CD14-positive monocyte (primary cell): Measurements from ENCODE around the gene DGKQ. TPM values are rescaled to one million over a fixed set of nuclear protein-coding genes. Genes with fewer than 3 reads are reported as not detected.
A peak's percentile ranks its signal among the peaks of the same experiment; 100 is the strongest.

Experiments used
- DNase-seq, 3 donors: peaks; one replicate each; pipeline ENCODE4 v3.0.0-alpha.2; 2011 to 2022
- H2AFZ ChIP-seq: 2 replicates; pipeline ENCODE4 v1.6.0; 2012; ENCODE audit warnings: mild to moderate bottlenecking, low read depth, low read length, inconsistent platforms; ENCODE audit not compliant: insufficient read depth, poor library complexity, severe bottlenecking
- H3K27ac ChIP-seq, 2 donors: 1 replicate in 1 of 2; 2 replicates in 1 of 2; pipeline ENCODE4 v1.5.1; 2012 to 2013; ENCODE audit warnings: low read length in 2 of 2, control low read depth in 1 of 2, inconsistent platforms in 1 of 2, low read depth in 1 of 2, mild to moderate bottlenecking in 1 of 2
- H3K27me3 ChIP-seq, 2 donors: one replicate each; pipeline versions ENCODE4 v1.6.0 to v1.6.1; 2011 to 2013; ENCODE audit warnings: low read length in 2 of 2; ENCODE audit not compliant: control insufficient read depth in 2 of 2, insufficient read depth in 2 of 2
- H3K36me3 ChIP-seq, 2 donors: replicated peaks in 1 of 2; 1 replicate in 1 of 2; 2 replicates in 1 of 2; pipeline versions ENCODE4 v1.5.1 to v1.6.1; 2012 to 2013; ENCODE audit warnings: low read length in 2 of 2, control low read depth in 1 of 2, inconsistent platforms in 1 of 2, mild to moderate bottlenecking in 1 of 2; ENCODE audit not compliant: insufficient read depth in 2 of 2, control insufficient read depth in 1 of 2
- H3K4me1 ChIP-seq, 2 donors: 1 replicate in 1 of 2; 2 replicates in 1 of 2; pipeline versions ENCODE4 v1.5.1 to v1.6.1; 2012 to 2013; ENCODE audit warnings: low read length in 2 of 2, control low read depth in 1 of 2, inconsistent platforms in 1 of 2, mild to moderate bottlenecking in 1 of 2, moderate library complexity in 1 of 2; ENCODE audit not compliant: insufficient read depth in 2 of 2, control insufficient read depth in 1 of 2
- H3K4me2 ChIP-seq: replicated peaks from 2 replicates; pipeline ENCODE3; 2012; ENCODE audit warnings: low read length, moderate library complexity, mild to moderate bottlenecking; ENCODE audit not compliant: poor library complexity, severe bottlenecking; ENCODE audit errors: extremely low read depth
- H3K4me3 ChIP-seq, 3 experiments: fragments of 200-600 bp in 1 of 3; sonication (generic) in 1 of 3; replicated peaks in 1 of 3; 1 replicate in 2 of 3; 2 replicates in 1 of 3; pipeline ENCODE4 v1.5.1; 2011 to 2013; ENCODE audit warnings: low read length in 3 of 3, mild to moderate bottlenecking in 3 of 3, control low read depth in 2 of 3, low read depth in 2 of 3, inconsistent platforms in 1 of 3, moderate library complexity in 1 of 3
- H3K79me2 ChIP-seq: 2 replicates; pipeline ENCODE4 v1.6.0; 2012; ENCODE audit warnings: mild to moderate bottlenecking, control low read depth, inconsistent platforms, low read length, moderate library complexity; ENCODE audit not compliant: insufficient read depth
- H3K9ac ChIP-seq: 2 replicates; pipeline ENCODE4 v1.6.0; 2017; ENCODE audit warnings: low read length, mild to moderate bottlenecking; ENCODE audit not compliant: insufficient read depth, poor library complexity, severe bottlenecking
- H3K9me3 ChIP-seq, 2 donors: replicated peaks in 1 of 2; 1 replicate in 1 of 2; 2 replicates in 1 of 2; pipeline versions ENCODE4 v1.5.1 to v1.6.1; 2012 to 2013; ENCODE audit warnings: low read length in 2 of 2, control low read depth in 1 of 2; ENCODE audit not compliant: control insufficient read depth in 1 of 2, insufficient read depth in 1 of 2
- H4K20me1 ChIP-seq: 2 replicates; pipeline ENCODE4 v1.6.0; 2012; ENCODE audit warnings: mild to moderate bottlenecking, low read length, control low read depth, moderate library complexity; ENCODE audit not compliant: insufficient read depth
- H3K27ac Mint-ChIP-seq, 7 donors: one replicate each; pipeline ENCODE4 v1.8.0; 2020; ENCODE audit warnings: mild to moderate bottlenecking in 7 of 7, mixed read lengths in 7 of 7, moderate library complexity in 6 of 7, inconsistent platforms in 2 of 7
- H3K27me3 Mint-ChIP-seq, 3 donors: one replicate each; pipeline ENCODE4 v1.8.0; 2021 to 2022; ENCODE audit warnings: low read depth in 3 of 3, mild to moderate bottlenecking in 3 of 3, mixed read lengths in 3 of 3, moderate library complexity in 3 of 3, inconsistent platforms in 1 of 3
- H3K36me3 Mint-ChIP-seq, 2 donors: one replicate each; pipeline ENCODE4 v1.8.0; 2020; ENCODE audit warnings: mixed read lengths in 2 of 2, inconsistent platforms in 1 of 2, mild to moderate bottlenecking in 1 of 2
- H3K4me1 Mint-ChIP-seq: one replicate; pipeline ENCODE4 v1.8.0; 2020; ENCODE audit warnings: mild to moderate bottlenecking, mixed read lengths
- H3K4me3 Mint-ChIP-seq, 2 donors: one replicate each; pipeline ENCODE4 v1.8.0; 2020; ENCODE audit warnings: mild to moderate bottlenecking in 2 of 2, mixed read lengths in 2 of 2, moderate library complexity in 1 of 2
- H3K9me3 Mint-ChIP-seq, 7 donors: one replicate each; pipeline ENCODE4 v1.8.0; 2020 to 2022; ENCODE audit warnings: mixed read lengths in 7 of 7, mild to moderate bottlenecking in 6 of 7, moderate library complexity in 6 of 7, inconsistent platforms in 2 of 7
- WGBS: methylation state at CpG from one replicate; pipeline ENCODE4 v1.1.5; 2013; ENCODE audit warnings: missing lambda C conversion rate; ENCODE audit not compliant: insufficient coverage; 5-methylcytosine and 5-hydroxymethylcytosine counted together
- intact Hi-C, 2 donors: fragments of 100-400 bp; cut with micrococcal nuclease; formaldehyde crosslinking; loops; one replicate each; pipeline versions ENCODE4 v1.15.0 to v1.15.1; 2023
- polyA plus RNA-seq, 3 donors: library from polyadenylated mRNA; depleted of rRNA in 1 of 3; unstranded in 2 of 3; stranded (reverse) in 1 of 3; fragments of 300-500 nt in 2 of 3; fragments of >200 nt in 1 of 3; fragmentation: Illumina TruSeq in 2 of 3; gene quantifications; 1 replicate in 2 of 3; 2 replicates in 1 of 3; pipeline ENCODE4 v1.2.3, GENCODE V29; 2012 to 2021
- TF ChIP-seq, protein P1 (sequence below): fragments of 200-600 bp; IDR thresholded peaks from one replicate; pipeline ENCODE4 v1.8.0; 2022; ENCODE audit warnings: antibody characterized with exemption, mild to moderate bottlenecking

DGKQ gene
- polyA plus RNA-seq, 3 donors: 0.58 to 23.1 (median 2.4) TPM

DNA sequence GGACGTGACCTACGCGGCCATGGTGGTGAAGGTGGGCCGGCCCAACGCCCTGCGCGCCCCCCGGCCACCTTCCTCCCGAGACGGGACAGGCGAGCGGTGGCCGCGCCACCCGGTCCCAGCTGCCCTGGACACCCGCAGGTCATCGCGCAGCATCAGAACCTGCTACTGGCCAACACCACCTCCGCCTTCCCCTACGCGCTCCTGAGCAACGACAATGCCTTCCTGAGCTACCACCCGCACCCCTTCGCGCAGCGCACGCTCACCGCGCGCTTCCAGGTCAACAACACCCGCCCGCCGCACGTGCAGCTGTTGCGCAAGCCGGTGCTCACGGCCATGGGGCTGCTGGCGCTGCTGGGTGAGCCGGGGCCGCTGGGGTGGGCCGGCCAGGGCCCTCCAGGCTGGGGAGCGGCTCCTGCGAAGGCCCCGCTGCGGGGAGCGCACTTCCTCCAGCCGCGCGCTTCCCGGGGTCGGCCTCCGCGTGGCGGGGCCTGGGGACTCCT lies 28.8 kb upstream of the DGKQ start:
- intact Hi-C loops: loop anchor here (10.0 kb wide), 1 partner anchor 583 kb away; no protein-coding TSS in a partner anchor
- Histone ChIP-seq H3K9ac (no peak overlapping the region), H4K20me1 (peaks cover 23% of the 10 kb centered on the region), H3K36me3 (no peaks in the 10 kb centered on the region), H2AFZ (no peak overlapping the region), H3K4me2 (peak overlapping the region; percentile 11), H3K27me3 (peaks cover 18 to 82% of the 10 kb centered on the region in 2 donors), H3K4me3 (no peak overlapping the region), H3K9me3 (peaks cover 5 to 7% of the 10 kb centered on the region in 2 donors), H3K79me2 (no peaks in the 10 kb centered on the region), H3K27ac (no peak overlapping the region), H3K4me1 (peaks cover 7 to 12% of the 10 kb centered on the region in 2 donors)
- peaks cover 6 to 35% (median 11%) of the 10 kb centered on the region in 7 donors for H3K9me3 Mint-ChIP-seq
- peaks cover 65 to 90% (median 68%) of the 10 kb centered on the region in 3 donors for H3K27me3 Mint-ChIP-seq
- peaks cover 3% of the 10 kb centered on the region for H3K4me1 Mint-ChIP-seq
- peak in 2 of 3 donors; percentile 16 to 36 for DNase-seq
- no peak overlapping the region for H3K27ac Mint-ChIP-seq
- TF ChIP-seq, protein P1, sequence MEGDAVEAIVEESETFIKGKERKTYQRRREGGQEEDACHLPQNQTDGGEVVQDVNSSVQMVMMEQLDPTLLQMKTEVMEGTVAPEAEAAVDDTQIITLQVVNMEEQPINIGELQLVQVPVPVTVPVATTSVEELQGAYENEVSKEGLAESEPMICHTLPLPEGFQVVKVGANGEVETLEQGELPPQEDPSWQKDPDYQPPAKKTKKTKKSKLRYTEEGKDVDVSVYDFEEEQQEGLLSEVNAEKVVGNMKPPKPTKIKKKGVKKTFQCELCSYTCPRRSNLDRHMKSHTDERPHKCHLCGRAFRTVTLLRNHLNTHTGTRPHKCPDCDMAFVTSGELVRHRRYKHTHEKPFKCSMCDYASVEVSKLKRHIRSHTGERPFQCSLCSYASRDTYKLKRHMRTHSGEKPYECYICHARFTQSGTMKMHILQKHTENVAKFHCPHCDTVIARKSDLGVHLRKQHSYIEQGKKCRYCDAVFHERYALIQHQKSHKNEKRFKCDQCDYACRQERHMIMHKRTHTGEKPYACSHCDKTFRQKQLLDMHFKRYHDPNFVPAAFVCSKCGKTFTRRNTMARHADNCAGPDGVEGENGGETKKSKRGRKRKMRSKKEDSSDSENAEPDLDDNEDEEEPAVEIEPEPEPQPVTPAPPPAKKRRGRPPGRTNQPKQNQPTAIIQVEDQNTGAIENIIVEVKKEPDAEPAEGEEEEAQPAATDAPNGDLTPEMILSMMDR: no peak
- peak overlapping the region; percentile 41 to 83 for H3K4me3 Mint-ChIP-seq
- WGBS: 1% methylated on average over 54 of the region's 54 CpGs
- no peaks in the 10 kb centered on the region for H3K36me3 Mint-ChIP-seq

DNA sequence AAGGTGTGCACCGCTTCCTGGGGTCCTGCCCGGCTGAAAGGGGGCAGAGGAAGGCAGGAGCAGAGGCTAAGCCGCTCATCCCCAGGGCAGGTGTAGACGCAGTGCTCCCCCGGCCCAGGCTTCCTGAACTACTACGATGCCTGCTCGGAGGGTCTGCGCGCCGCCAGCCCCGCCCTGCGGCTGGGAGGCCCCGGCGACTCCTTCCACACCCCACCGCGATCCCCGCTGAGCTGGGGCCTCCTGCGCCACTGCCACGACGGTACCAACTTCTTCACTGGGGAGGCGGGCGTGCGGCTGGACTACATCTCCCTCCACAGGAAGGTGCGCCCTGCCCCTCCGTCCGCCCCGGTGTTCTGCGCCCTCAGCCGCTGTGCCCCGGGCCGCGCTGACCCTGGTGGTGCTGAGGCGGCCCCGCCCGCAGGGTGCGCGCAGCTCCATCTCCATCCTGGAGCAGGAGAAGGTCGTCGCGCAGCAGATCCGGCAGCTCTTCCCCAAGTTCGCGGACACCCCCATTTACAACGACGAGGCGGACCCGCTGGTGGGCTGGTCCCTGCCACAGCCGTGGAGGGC lies 28.3 kb upstream of the DGKQ start:
- Mint-ChIP-seq H3K36me3 (no peaks in the 10 kb centered on the region), H3K9me3 (peaks cover 2 to 35% (median 5%) of the 10 kb centered on the region in 7 donors), H3K4me3 (peak overlapping the region in 1 of 2 donors; percentile 83), H3K27ac (no peak overlapping the region), H3K4me1 (peaks cover 4% of the 10 kb centered on the region), H3K27me3 (peaks cover 66 to 90% (median 68%) of the 10 kb centered on the region in 3 donors)
- Histone ChIP-seq H3K4me2 (no peak overlapping the region), H3K36me3 (no peaks in the 10 kb centered on the region), H3K79me2 (no peaks in the 10 kb centered on the region), H4K20me1 (peaks cover 26% of the 10 kb centered on the region), H3K4me1 (peaks cover 7 to 12% of the 10 kb centered on the region in 2 donors), H3K27me3 (peaks cover 20 to 81% of the 10 kb centered on the region in 2 donors), H3K4me3 (no peak overlapping the region), H3K9ac (no peak overlapping the region), H3K27ac (no peak overlapping the region), H2AFZ (no peak overlapping the region), H3K9me3 (peaks cover 2 to 8% of the 10 kb centered on the region in 2 donors)
- TF ChIP-seq, protein P1: no peak
- intact Hi-C loops: loop anchor here (10.0 kb wide), 1 partner anchor 583 kb away; no protein-coding TSS in a partner anchor
- 27% methylated on average over 47 of the region's 48 CpGs for WGBS
- no peak for DNase-seq
